K562 (cell line): ENCODE measurements around the gene CFAP97D2.

ENCODE experiments used
- BRCA1 ChIP-seq, 2 experiments: fragments of 450-650 bp in 1 of 2; sonication (generic) in 1 of 2; formaldehyde crosslinking in 1 of 2; IDR thresholded peaks; 2 replicates each; pipeline versions ENCODE4 v1.5.0 to v1.6.1; 2017 to 2020; ENCODE audit warnings: mild to moderate bottlenecking in 1 of 2, missing genetic modification reagents in 1 of 2
- FOXP1 ChIP-seq: sonication (generic); formaldehyde crosslinking; IDR thresholded peaks from 2 replicates; pipeline ENCODE4 v1.8.0; 2022; ENCODE audit warnings: mild to moderate bottlenecking, missing genetic modification reagents
- PHF8 ChIP-seq: fragments of 200-600 bp; sonication (generic); IDR thresholded peaks from 2 replicates; pipeline ENCODE4 v1.6.1; 2012; ENCODE audit warnings: mixed run types, mild to moderate bottlenecking, inconsistent platforms, low read length, moderate library complexity, borderline replicate concordance
- POLR2A ChIP-seq: fragments of 450-650 bp; conservative IDR thresholded peaks from 2 replicates; pipeline ENCODE4 v1.6.1; 2016
- POLR2AphosphoS5 ChIP-seq: IDR thresholded peaks from 2 replicates; pipeline ENCODE4 v1.6.1; 2011; ENCODE audit warnings: mild to moderate bottlenecking, low read depth, low read length, moderate library complexity; ENCODE audit not compliant: control insufficient read depth, insufficient read depth
- SP2 ChIP-seq: IDR thresholded peaks from 2 replicates; pipeline ENCODE4 v1.6.1; 2011; ENCODE audit warnings: mild to moderate bottlenecking, low read depth, low read length, moderate library complexity; ENCODE audit not compliant: poor library complexity, severe bottlenecking; ENCODE audit errors: extremely low read depth
- SRSF3 ChIP-seq: fragments of 200-400 bp; formaldehyde crosslinking; IDR thresholded peaks from 2 replicates; pipeline ENCODE4 v1.6.1; 2016; ENCODE audit warnings: mild to moderate bottlenecking, low read length, moderate library complexity; ENCODE audit not compliant: insufficient read depth
- ZNF311 ChIP-seq: fragments of 250-450 bp; sonication (Bioruptor Pico); IDR thresholded peaks from 2 replicates; pipeline ENCODE4 v1.4.0; 2020; ENCODE audit warnings: mild to moderate bottlenecking, moderate library complexity
- TF ChIP-seq, protein P1 (sequence below): fragments of 250-450 bp; sonication (Bioruptor Pico); IDR thresholded peaks from 2 replicates; pipeline ENCODE4 v1.8.0; 2021; ENCODE audit warnings: mild to moderate bottlenecking, moderate library complexity
- TF ChIP-seq, protein P2 (sequence below), 3 experiments: fragments of 200-800 bp in 1 of 3; fragments of 250-450 bp in 1 of 3; fragments of 450-650 bp in 1 of 3; sonication (Bioruptor Pico) in 1 of 3; sonication (Bioruptor generic) in 1 of 3; formaldehyde crosslinking in 1 of 3; IDR thresholded peaks; 2 replicates each; pipeline versions ENCODE4 v1.6.1 to v1.8.0; 2016 to 2022; ENCODE audit warnings: mild to moderate bottlenecking in 2 of 3, missing genetic modification characterization in 2 of 3, missing compliant biosample characterization in 1 of 3, moderate library complexity in 1 of 3
- TF ChIP-seq, protein P3 (sequence below): IDR thresholded peaks from 2 replicates; pipeline ENCODE4 v1.6.1; 2014; ENCODE audit warnings: antibody characterized with exemption

DNA sequence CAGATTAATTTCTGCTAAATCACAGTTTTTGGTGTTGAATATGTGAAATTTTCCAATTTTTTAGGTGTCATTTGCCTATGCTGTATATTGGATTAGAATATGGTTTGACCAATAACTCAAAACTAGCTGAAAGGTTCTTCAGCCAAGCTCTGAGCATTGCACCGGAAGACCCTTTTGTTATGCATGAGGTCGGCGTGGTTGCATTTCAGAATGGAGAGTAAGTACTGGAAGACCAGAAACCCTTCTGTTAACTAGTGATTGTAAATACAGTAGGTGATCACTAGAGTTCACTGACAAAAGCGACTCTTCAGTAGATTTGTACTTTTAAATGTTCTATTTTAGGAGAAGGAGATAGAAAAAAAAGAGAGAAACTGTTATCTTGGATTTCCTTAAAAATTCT lies 78.0 kb downstream of the CFAP97D2 start:
- TF ChIP-seq SRSF3 (no peak), BRCA1 (IDR thresholded peaks at IDR 0.05) (no peak), BRCA1 (CRISPR knock-in tag; IDR thresholded peaks at IDR 0.05) (no peak), ZNF311 (CRISPR knock-in tag) (no peak), SP2 (no peak), FOXP1 (no peak), POLR2A (no peak), PHF8 (no peak), POLR2AphosphoS5 (no peak)
- TF ChIP-seq, protein P1, sequence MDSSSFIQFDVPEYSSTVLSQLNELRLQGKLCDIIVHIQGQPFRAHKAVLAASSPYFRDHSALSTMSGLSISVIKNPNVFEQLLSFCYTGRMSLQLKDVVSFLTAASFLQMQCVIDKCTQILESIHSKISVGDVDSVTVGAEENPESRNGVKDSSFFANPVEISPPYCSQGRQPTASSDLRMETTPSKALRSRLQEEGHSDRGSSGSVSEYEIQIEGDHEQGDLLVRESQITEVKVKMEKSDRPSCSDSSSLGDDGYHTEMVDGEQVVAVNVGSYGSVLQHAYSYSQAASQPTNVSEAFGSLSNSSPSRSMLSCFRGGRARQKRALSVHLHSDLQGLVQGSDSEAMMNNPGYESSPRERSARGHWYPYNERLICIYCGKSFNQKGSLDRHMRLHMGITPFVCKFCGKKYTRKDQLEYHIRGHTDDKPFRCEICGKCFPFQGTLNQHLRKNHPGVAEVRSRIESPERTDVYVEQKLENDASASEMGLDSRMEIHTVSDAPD: no peak
- TF ChIP-seq, protein P2, sequence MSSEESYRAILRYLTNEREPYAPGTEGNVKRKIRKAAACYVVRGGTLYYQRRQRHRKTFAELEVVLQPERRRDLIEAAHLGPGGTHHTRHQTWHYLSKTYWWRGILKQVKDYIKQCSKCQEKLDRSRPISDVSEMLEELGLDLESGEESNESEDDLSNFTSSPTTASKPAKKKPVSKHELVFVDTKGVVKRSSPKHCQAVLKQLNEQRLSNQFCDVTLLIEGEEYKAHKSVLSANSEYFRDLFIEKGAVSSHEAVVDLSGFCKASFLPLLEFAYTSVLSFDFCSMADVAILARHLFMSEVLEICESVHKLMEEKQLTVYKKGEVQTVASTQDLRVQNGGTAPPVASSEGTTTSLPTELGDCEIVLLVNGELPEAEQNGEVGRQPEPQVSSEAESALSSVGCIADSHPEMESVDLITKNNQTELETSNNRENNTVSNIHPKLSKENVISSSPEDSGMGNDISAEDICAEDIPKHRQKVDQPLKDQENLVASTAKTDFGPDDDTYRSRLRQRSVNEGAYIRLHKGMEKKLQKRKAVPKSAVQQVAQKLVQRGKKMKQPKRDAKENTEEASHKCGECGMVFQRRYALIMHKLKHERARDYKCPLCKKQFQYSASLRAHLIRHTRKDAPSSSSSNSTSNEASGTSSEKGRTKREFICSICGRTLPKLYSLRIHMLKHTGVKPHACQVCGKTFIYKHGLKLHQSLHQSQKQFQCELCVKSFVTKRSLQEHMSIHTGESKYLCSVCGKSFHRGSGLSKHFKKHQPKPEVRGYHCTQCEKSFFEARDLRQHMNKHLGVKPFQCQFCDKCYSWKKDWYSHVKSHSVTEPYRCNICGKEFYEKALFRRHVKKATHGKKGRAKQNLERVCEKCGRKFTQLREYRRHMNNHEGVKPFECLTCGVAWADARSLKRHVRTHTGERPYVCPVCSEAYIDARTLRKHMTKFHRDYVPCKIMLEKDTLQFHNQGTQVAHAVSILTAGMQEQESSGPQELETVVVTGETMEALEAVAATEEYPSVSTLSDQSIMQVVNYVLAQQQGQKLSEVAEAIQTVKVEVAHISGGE (CRISPR knock-in tag; IDR thresholded peaks at IDR 0.05): no peak
- TF ChIP-seq, protein P3, sequence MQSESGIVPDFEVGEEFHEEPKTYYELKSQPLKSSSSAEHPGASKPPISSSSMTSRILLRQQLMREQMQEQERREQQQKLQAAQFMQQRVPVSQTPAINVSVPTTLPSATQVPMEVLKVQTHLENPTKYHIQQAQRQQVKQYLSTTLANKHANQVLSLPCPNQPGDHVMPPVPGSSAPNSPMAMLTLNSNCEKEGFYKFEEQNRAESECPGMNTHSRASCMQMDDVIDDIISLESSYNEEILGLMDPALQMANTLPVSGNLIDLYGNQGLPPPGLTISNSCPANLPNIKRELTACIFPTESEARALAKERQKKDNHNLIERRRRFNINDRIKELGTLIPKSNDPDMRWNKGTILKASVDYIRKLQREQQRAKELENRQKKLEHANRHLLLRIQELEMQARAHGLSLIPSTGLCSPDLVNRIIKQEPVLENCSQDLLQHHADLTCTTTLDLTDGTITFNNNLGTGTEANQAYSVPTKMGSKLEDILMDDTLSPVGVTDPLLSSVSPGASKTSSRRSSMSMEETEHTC: no peak
